ENCODE data around the gene SCRN2.

SCRN2 gene

DNA sequence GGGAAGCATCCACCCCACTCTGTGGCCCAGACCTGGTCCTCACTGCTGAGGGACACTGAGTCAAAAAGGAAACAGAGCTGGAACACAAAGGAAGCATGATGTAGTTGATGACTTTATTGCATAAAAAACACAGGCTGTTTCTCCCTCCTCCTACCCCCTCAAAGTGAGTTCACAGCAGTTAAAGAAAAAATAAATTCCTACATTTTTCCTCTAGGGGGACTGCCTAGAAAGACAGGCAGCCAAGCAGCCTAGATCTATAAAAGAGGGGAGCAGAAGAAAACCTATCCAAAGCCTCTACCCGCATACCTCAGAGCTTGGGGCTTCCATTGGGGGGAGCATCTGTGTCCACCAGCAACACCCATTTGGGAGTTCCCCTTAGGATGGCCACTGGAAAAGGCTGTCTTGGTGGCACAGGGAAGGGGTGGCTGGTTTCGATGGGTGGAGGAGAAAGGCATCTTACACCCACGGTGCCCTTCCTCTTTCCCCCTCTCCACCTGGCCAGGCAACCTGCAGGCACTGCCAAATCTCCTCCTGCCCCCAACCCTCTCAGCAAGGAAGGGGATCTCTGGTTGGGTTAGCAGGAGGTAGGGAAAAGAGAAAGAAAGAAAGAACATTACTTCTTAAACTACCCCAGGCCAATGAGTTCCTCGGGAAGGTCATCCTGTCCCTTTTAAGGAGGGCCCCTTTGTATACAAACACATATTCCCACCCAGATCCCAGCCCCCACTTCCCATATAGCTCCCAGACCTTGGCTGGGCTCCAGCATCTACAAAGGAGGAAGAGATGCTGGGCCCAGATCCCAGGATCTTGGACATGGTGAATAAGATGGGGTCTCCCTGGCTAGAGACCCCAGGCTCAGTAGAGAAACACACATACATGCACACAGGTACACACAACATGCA lies 4.0 kb upstream of the SCRN2 start:
- no peak for DNase-seq

DNA sequence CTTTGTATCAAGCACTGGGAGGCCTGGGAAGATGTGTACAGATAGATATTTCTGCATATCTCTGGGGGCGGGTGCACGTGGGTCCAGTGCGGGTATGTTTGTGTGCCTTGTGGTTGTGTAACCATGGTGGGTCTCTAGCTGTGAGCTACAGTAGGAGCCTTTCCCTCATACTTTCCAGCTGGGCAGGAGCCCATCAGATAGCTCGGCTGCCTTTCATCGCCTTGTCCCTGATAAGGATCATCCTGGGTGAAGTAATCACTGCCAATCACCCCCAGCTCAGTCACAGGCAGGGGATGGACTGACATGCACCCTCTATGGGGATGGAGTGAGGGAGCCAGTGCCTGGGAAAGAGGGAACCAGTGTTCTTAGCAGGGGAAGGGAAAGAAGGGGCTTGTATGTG lies 3.2 kb upstream of the SCRN2 start:
- DNase-seq = no peak

DNA sequence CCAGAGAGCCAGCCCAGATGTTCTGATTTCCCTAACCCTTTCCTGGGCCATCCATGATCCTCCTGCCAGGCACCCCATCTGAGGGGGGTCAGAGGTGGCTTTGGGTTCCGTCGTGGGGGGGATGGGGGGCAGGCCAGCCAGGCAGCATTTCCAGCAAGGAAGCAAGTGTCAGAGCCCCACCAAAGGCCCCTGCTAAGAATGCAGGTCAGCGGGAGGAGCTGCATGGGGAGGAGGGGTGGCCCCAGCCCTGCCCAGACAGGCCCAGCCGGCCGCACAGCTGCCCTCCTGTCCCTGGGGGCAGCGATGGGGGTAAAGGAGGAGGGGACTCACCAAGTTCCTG lies 2.3 kb upstream of the SCRN2 start:
- DNase-seq = no peak

DNA sequence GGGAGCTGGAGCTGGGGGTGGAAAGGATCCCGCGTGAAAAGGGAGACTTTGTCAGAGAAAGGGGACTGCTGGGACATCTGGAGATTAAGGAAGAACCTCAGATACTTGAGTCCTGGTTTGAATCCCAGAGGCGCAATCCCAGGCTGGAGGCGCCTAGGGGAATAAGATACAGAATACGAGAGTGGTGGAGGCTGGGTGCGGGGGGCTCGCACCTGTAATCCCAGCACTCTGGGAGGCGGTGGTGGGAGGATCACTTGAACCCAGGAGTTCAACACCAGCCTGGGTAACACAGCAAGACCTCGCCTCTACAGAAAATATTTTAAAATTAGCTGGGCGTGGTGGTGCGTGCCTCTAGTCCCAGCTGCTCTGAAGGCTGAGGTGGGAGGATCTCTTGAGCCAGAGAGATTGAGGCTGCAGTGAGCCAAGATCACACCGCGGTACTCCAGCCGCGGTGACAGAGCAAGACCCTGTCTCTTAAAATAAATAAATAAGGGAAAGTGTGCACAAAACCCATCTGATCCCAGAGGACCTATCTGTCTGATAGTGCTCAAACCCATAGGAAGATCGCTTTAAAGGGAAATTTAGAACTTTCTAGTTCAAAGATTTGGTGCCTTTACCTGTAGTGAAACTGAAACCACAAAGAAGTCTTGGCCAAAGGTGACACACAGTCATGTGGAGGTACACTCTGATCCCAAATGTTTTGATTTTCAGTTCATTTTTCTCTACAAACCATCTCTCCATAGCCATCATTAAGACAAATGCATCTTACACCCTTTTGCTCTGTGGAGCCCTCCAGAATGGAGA lies 617 bp upstream of the SCRN2 start:
- no peak for DNase-seq

DNA sequence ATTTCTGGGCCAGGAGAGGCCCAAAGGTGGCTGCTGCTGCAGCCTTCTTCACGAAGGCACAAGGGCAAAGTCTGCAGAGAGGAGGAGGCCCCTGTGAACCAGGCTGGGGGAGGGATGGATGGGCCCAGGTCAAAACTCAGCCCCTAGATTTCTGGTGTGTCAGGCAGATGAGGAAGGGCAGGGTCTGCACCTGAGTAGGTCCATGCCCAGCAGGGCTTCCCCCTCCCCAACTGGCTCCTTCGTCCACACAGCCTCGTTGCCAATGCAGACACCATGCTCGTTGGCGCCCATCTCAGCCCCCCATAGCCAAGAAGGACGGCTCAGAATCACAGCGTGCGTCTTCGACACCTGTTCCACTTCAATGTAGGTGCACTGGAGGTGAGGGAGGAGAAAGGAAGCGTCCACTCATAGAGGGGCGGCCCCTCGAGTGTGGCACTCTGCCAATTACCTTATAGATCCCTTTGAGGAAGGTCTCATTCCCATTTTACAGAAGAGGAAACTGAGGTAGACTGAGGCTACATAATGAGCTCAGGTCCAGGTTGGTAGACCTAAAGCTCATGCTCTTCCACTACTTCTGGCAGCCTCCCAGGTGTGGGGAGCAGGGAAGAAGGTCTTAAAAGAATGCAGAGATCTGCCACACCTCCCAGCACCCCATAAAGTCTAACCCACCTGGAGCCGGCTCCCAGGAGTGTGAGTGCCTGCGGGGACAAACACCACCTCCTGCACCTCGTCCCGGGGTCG lies 902 bp downstream of the SCRN2 start:
- no peak for DNase-seq

DNA sequence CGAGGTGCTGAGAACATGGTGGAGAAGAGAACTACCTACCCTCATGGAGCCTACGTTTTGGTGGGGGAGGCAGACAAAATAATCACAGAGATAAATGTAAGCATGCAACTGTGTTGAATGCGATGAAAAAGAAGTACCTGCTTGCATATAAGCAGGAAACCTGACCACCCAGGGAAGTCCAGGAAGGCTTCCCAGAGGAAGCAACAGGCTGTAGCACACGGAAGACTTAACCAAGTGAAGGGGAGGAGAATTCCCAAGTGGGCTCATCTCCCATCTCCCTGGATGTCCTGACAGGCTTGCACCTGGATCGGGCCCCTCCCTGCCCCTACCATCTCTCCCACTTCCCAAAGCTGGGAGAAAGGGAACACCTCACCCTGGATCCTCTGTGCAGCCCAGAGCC lies 2.0 kb downstream of the SCRN2 start:
- no peak for DNase-seq

DNA sequence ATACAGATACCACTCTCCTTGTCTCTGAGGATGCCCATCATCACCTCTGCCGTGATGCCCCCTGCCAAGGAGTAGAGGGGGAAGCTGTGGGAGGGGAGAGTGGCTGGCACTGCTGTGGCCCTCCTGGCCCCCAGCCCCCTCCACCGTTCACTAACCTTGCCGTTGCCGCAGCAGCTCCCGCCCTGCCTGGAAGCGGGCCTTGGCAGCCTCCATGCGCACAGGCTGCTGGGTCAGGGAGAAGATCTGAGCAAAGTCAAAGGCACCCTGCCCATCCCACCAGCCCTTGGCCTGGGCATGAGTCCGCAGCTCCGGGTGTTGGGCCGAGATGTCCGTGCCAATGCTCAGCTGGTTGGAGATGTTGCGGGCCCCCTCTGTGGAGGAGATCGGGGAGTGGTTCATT lies 2.4 kb downstream of the SCRN2 start:
- DNase-seq = no peak

DNA sequence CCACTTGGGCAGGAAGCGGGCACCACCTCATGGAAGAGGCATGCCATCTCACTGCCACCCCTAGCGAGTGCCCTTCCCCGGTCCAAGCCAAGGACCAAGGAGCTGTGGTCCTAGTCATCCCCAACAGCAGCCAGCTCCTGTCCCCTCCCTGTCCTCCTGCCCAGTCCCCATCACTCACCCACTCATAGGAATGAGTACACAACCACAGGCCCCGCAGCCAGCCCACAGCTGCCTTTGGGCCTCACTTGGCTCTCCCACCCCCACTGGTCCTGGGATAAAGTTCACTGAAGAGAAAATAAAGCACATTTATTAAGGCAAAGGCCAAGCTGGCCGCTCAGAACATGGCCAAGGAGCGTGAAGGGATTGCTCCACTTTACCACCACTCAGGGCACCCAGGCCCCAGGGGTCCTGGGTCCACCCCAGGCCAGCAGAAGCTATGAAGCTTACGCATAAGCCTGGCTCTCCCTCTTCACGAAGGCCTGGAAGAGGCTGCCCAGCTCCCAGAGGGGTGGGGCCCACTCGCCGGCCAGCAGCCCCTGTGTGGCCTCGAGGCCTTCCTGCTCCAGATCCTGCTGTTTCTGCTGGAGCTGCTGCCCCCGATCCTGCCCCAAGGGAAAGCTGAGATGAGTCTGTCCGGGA lies 3.6 kb downstream of the SCRN2 start:
- no peak for DNase-seq

DNA sequence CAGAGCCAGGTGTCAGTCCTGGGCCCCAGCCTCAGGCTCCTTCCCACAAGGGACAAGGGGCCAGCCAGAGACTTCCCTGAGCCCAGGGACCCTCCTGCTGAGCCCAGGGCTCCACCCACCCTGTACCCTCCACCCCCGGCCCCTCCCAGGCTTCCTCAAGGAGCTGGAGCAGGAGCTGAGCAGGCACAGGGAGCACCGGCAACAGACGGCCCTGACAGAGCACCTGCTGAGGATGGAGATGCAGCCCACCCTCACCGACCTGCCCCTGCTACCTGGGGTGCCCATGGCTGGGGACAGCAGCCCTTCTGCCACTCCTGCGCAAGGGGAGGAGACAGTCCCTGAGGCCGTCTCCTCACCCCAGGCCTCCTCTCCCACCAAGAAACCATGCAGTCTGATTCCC lies 4.5 kb downstream of the SCRN2 start:
- no peak for DNase-seq

DNA sequence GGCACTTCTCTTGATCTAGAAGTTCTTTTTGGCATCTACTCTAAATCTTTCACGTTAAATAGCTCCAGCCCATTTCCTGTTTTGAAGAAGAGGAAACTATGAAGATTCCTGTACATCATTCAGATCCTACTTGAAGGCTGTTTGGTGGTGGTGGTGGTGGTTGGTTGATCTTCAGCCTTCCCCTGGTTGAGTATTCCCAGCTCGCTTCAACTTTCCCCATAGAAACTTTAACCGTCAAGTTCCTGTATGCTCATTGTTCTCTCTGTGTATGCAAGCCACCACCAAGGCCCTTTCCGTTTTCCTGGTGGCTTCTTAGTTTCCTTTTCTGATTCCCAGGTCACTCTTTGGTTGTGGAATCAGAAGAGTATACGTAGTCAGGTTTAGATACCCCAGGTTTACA lies 6.3 kb downstream of the SCRN2 start:
- DNase-seq = no peak

DNA sequence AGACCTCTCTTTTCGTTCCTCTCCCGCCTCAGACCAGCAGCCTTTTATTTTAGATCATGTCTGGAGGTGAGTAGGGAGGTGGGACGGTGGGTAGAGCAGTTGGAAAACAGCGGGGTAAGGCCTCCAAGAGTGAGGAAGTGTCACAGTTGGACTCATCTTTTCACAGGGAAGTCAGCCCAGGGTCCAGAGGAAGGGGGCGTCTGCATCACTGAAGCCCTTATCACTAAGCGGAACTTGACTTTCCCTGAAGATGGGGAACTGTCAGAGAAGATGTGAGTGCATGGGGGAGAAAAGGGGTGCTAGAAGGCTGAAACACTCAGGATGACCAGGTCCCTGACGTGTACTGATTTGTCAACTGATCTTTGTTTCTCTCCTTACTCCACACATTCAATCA lies 9.1 kb downstream of the SCRN2 start:
- no peak for DNase-seq

DNA sequence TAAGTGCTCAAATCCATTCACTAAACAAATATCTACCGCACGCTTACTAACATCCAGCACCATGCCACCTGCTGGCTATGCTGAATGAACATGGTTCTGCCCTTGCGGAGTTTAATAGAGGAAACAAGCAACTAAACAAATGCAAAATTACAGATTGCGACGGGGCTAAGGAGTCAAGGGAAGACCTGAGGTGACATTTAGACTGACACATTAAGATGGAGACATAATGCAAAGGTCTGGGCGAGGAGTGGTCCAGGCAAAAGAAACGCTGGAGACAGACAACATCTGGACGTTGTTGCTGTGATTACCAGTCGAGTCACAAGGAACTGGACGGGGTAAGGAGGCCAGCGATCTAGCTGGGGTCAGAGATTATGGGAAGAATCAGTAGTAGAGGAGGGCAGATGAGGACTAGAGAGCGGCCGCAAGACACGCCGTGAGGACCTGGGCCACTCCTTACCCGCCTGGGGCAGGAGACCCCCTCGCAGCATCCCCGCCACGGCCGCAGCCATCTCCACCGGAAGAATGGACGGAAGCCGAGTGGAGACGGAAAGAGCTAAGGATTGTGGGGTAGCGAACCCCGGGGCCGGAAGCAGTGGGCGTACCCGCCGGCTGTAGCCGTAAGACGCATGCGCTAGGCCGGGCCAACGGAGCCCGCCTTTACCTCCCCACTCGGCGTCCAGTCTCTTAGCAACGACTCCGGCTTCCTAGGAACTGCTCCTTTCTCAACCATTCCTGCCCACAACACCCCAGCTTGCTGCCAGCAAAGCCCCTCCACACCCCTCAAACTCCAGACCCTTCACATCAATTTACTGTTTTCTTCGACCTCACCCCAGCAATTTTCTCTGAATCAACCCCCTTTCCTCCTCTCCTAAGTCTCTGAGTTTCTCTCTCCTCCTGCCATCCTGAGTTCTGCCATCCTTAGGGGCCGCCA lies 9.8 kb downstream of the SCRN2 start, which contains the start of the genes LRRC46 and MRPL10:
LRRC46 (plus strand) TSS at position 668 of the 931 bp plus-strand sequence. CDS start 320 bp downstream, outside the sequence.
MRPL10 (minus strand) TSS at position 539 of the 931 bp plus-strand sequence; CDS start at position 509, 30 bp downstream.
- DNase-seq = peak; percentile 95

DNA sequence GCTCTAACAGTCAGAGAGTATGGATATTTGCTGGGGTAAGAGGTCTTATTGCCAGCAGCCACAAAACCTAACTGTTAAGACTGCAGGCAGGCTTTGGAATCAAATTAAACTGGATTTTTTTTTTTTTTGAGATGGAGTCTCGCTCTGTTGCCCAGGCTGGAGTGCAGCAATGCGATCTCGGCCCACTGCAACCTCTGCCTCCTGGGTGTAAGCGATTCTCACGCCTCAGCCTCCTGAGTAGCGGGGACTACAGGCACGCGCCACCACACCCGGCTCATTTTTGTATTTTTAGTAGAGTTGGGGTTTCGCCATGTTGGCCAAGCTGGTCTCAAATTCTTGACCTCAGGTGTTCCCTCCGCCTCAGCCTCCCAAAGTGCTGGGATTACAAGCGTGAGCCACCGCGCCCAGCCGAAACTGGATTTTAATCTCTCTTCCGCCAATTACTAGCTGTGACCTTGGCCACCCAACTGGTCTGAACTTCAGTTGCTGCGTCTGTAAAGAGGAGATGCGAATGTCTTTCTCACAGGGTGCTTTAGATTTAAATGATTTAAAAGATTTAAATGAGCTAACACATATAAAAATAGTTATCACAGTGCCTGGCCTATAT lies 10.6 kb downstream of the SCRN2 start:
- DNase-seq = no peak

DNA sequence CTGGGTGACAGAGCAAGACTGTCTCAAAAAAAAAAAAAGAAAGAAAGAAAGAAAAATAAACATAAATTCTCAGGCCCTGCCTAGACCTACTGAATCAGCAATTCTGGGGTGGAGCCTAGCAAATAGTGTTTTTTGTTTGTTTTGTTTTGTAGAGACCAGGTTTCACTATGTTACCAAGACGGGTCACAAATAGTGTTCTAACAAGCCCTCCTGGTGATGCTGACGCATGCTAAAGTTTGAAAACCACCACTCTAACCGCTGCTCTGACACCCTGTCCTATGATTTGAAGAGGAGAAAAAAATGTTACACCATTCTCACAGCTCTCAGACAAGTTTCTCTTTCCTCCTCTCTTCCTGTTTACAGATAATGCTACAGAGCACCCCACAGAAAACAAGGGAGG lies 11.2 kb downstream of the SCRN2 start:
- DNase-seq = no peak

DNA sequence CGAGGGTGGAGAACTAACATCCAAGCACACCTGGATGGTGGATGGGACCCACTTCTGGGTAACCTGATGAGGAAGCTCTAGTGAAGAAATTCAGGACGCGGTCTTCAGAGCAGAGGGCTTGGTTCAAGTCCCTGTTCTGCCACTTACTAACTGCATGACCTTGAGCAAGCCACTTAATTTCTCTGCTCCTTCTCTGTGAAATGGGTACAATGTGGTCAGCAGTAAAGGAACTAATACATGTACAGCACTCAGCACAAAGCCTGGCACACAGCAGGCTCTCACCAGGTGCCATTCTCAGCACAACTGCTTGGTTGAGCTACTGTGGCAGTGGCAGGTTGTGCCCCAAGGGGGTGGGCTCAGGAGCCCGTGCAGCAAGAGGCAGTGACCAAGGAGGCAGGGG lies 17.6 kb downstream of the SCRN2 start:
- no peak for DNase-seq

DNA sequence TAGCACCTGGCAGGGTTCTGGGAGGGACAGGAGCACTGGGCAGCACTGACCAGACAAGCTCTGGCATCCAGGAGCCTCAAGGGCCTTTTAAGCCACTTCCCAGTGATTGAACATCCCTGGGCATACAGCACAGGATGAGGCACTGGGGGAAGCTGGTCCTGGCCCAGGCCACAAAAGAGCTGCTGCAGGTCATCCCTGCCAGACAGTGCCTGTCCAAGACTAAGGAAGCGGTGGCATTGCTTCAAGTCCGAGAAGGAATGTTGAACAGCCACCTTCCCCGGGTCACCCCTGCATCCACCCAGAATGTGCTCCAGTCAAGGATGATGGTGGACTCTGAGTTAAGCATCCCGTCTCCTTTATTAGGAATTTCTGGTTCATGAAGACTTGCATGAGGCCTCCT lies 18.3 kb downstream of the SCRN2 start:
- no peak for DNase-seq

DNA sequence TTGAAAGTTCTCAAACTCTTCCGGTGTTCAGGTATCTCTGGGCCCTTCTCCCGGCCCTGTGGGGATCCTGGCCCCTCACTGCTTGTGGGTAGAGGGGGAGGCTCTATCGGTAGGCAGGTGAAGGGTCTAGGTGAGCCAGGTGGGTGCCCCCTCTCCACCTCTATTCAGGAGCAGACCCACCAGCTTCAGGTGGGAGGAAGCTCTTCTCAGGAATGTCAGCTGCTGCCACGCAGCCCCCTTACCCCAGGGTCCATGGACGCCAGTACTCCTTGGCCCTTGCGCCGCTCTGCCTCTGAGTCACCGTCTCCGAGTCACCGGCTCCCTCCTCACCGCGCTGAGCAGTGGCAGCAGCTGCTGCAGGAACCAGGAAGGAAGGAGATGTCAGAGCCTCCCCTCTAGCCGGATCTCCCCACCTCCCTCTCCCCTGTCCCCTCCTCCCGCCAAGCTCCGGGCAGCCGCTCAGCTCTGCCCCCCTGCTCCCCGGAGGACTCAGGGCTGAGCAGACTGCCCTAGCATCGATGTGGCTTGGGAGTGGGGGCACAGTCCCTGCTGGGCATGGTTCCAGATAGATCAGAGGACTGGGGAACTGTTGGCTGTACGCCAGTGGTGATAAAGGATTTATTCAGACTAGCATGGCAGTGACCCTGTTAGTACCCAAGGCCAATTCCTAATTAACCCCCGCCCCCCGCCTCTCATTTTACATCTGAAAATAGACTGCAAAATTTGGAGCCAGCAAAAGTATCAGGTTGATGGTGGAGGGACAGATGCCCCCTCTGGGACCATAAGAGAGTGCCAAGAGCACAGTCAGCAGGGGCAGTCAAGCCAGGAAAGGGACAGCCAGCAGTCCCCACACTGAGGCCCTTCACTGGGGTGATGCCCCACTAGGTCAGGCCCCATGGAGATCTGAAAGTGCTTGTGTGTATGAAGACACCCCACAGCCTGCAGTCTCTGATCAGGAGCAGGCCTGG lies 19.4 kb downstream of the SCRN2 start, which contains the start of gene OSBPL7:
OSBPL7 (minus strand) TSS at position 371 of the 968 bp plus-strand sequence. CDS start 1,516 bp downstream, outside the sequence.
- DNase-seq = peak; percentile 87

DNA sequence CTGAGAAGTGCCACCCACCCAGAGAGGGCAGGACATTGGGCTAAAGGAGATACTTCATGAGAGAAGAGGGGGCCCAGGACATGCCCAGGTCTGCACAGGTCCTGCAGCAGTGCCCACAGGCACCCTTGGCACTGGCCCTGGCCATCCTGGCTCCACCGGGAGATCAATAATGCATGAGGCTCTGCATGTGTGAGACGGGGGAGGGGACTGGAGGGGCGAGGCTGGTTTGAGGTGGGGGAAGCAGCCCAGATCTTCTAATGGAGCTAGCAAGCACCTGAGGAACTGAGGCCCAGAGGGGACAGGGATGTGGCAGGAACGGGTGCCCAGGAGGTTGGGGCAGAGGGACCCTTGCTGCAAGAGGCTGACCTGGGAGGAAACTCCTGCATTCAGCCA lies 20.0 kb downstream of the SCRN2 start:
- DNase-seq = no peak

DNA sequence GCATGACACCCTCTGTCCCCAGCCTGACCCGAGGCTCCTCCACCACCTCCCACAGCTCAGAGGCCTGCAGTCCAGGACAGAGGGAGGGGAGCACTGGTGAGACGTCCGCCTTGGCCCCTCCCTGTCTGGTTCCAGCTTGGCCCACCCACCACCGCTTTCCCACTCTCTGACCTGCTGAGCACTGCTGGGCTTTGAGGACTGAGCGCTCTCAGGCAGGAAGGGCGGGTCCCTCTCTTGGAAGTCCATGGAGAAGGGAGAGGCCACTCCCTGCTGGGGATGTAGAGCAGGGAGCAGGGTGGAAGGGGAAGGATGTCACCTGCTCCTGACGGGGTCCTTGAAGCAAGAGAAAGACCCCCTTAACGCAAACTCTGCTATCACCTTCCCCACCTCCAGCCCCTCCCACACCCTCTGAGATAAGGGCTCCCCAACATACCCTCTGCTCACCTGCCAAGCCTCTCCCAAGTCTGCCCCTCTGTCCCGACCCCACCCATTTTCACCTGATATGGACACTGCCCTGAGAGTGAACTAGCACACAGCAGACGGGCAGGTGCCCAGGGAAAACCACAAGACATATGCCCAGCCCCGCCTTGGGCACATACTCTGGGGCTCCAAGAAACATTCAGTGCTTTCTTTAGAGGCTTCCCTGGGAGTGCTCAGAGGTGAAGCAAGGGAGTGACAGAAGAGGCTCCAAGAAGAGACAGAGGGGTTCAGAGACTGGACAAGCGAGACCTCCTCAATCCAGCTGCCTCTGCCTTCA lies 20.9 kb downstream of the SCRN2 start:
- no peak for DNase-seq
